ENCODE results near the gene ATG5.

Gene ATG5

GRCh38 chr6:106192824-106193223, 132.7 kb downstream of the ATG5 start:
- H3K4me3 ChIP-seq (ENCODE audit: low read depth, low read length) = no peak overlapping the region
- no peak overlapping the region for H2BK5ac ChIP-seq (ENCODE audit: low read depth, low read length, poor library complexity)
- H4K12ac ChIP-seq (ENCODE audit: low read depth, low read length) = no peak overlapping the region
- H4K91ac ChIP-seq (ENCODE audit: low read depth, low read length) = no peak overlapping the region
- H3K14ac ChIP-seq (ENCODE audit: low read length) = no peak overlapping the region
- no peak overlapping the region for H3K23ac ChIP-seq (ENCODE audit: low read length)
- H3K4me1 ChIP-seq (ENCODE audit: control insufficient read depth in 1 of 2, insufficient read depth in 2 of 2, low read length in 2 of 2) = no peaks in the 10 kb centered on the region
- H2BK12ac ChIP-seq (ENCODE audit: low read length) = no peak overlapping the region
- no peaks in the 10 kb centered on the region for H3K9me3 ChIP-seq (ENCODE audit: insufficient read depth, low read depth, low read length)
- no peak overlapping the region for H2AK5ac ChIP-seq (ENCODE audit: low read length)
- no peak overlapping the region for H2AFZ ChIP-seq (ENCODE audit: insufficient read depth, low read length, poor library complexity)
- no peaks in the 10 kb centered on the region for H3K27me3 ChIP-seq (ENCODE audit: insufficient read depth, low read length)
- no peak for DNase-seq
- H3K9ac ChIP-seq (ENCODE audit: low read length) = no peak overlapping the region
- H3K79me2 ChIP-seq (ENCODE audit: control insufficient read depth, insufficient read depth, low read length, poor library complexity) = no peaks in the 10 kb centered on the region
- no peak overlapping the region for H3K4me2 ChIP-seq (ENCODE audit: low read length)
- H3K79me1 ChIP-seq (ENCODE audit: low read length) = no peaks in the 10 kb centered on the region
- no peak overlapping the region for H3K18ac ChIP-seq (ENCODE audit: low read length)
- no CpG with 5 or more reads among the region's 4 CpGs for WGBS (ENCODE audit: extremely low coverage, insufficient coverage, insufficient read length)
- H3K27ac ChIP-seq (ENCODE audit: low read depth, low read length) = no peak overlapping the region
- peaks cover 0 to 2% of the 10 kb centered on the region in 2 experiments for H3K36me3 ChIP-seq (ENCODE audit: control insufficient read depth in 1 of 2, insufficient read depth in 2 of 2, low read length in 2 of 2)
- H2BK120ac ChIP-seq (ENCODE audit: insufficient read depth, low read length, poor library complexity) = no peak overlapping the region
- H4K8ac ChIP-seq (ENCODE audit: low read depth, low read length) = no peak overlapping the region
- H3K4ac ChIP-seq (ENCODE audit: low read depth, low read length) = no peak overlapping the region

GRCh38 chr6:106188104-106188794, 137.3 kb downstream of the ATG5 start:
- Histone ChIP-seq H3K4ac (ENCODE audit: low read depth, low read length) (no peak overlapping the region), H4K91ac (ENCODE audit: low read depth, low read length) (no peak overlapping the region), H3K4me2 (ENCODE audit: low read length) (no peak overlapping the region), H3K4me3 (ENCODE audit: low read depth, low read length) (no peak overlapping the region), H3K79me2 (ENCODE audit: control insufficient read depth, insufficient read depth, low read length, poor library complexity) (no peaks in the 10 kb centered on the region), H3K27me3 (ENCODE audit: insufficient read depth, low read length) (no peaks in the 10 kb centered on the region), H3K36me3 (ENCODE audit: control insufficient read depth in 1 of 2, insufficient read depth in 2 of 2, low read length in 2 of 2) (peaks cover 0 to 2% of the 10 kb centered on the region in 2 experiments), H2BK12ac (ENCODE audit: low read length) (no peak overlapping the region), H3K14ac (ENCODE audit: low read length) (no peak overlapping the region), H4K12ac (ENCODE audit: low read depth, low read length) (no peak overlapping the region), H3K18ac (ENCODE audit: low read length) (no peak overlapping the region), H4K8ac (ENCODE audit: low read depth, low read length) (no peak overlapping the region), H3K9me3 (ENCODE audit: insufficient read depth, low read depth, low read length) (no peaks in the 10 kb centered on the region), H2BK120ac (ENCODE audit: insufficient read depth, low read length, poor library complexity) (no peak overlapping the region), H3K79me1 (ENCODE audit: low read length) (no peaks in the 10 kb centered on the region), H3K23ac (ENCODE audit: low read length) (no peak overlapping the region), H3K4me1 (ENCODE audit: control insufficient read depth in 1 of 2, insufficient read depth in 2 of 2, low read length in 2 of 2) (peaks cover 3% of the 10 kb centered on the region in 2 experiments), H2BK5ac (ENCODE audit: low read depth, low read length, poor library complexity) (no peak overlapping the region), H3K27ac (ENCODE audit: low read depth, low read length) (no peak overlapping the region), H2AFZ (ENCODE audit: insufficient read depth, low read length, poor library complexity) (no peak overlapping the region), H2AK5ac (ENCODE audit: low read length) (no peak overlapping the region), H3K9ac (ENCODE audit: low read length) (no peak overlapping the region)
- no peak for DNase-seq
- WGBS (ENCODE audit: extremely low coverage, insufficient coverage, insufficient read length) = no CpG with 5 or more reads among the region's 1 CpG

GRCh38 chr6:106187424-106187982, 138.1 kb downstream of the ATG5 start:
- Histone ChIP-seq H3K27ac (ENCODE audit: low read depth, low read length) (no peak overlapping the region), H3K9me3 (ENCODE audit: insufficient read depth, low read depth, low read length) (no peaks in the 10 kb centered on the region), H2AK5ac (ENCODE audit: low read length) (no peak overlapping the region), H3K4me3 (ENCODE audit: low read depth, low read length) (no peak overlapping the region), H4K91ac (ENCODE audit: low read depth, low read length) (no peak overlapping the region), H3K27me3 (ENCODE audit: insufficient read depth, low read length) (no peaks in the 10 kb centered on the region), H3K79me1 (ENCODE audit: low read length) (no peaks in the 10 kb centered on the region), H3K4me1 (ENCODE audit: control insufficient read depth in 1 of 2, insufficient read depth in 2 of 2, low read length in 2 of 2) (peaks cover 3% of the 10 kb centered on the region in 2 experiments), H3K14ac (ENCODE audit: low read length) (no peak overlapping the region), H3K4me2 (ENCODE audit: low read length) (no peak overlapping the region), H3K79me2 (ENCODE audit: control insufficient read depth, insufficient read depth, low read length, poor library complexity) (no peaks in the 10 kb centered on the region), H2BK5ac (ENCODE audit: low read depth, low read length, poor library complexity) (no peak overlapping the region), H3K9ac (ENCODE audit: low read length) (no peak overlapping the region), H3K36me3 (ENCODE audit: control insufficient read depth in 1 of 2, insufficient read depth in 2 of 2, low read length in 2 of 2) (peaks cover 0 to 2% of the 10 kb centered on the region in 2 experiments), H2AFZ (ENCODE audit: insufficient read depth, low read length, poor library complexity) (no peak overlapping the region), H3K23ac (ENCODE audit: low read length) (no peak overlapping the region), H4K12ac (ENCODE audit: low read depth, low read length) (no peak overlapping the region), H4K8ac (ENCODE audit: low read depth, low read length) (no peak overlapping the region), H2BK12ac (ENCODE audit: low read length) (no peak overlapping the region), H2BK120ac (ENCODE audit: insufficient read depth, low read length, poor library complexity) (no peak overlapping the region), H3K18ac (ENCODE audit: low read length) (no peak overlapping the region), H3K4ac (ENCODE audit: low read depth, low read length) (no peak overlapping the region)
- WGBS (ENCODE audit: extremely low coverage, insufficient coverage, insufficient read length) = no CpG with 5 or more reads among the region's 1 CpG
- DNase-seq = no peak

DNA sequence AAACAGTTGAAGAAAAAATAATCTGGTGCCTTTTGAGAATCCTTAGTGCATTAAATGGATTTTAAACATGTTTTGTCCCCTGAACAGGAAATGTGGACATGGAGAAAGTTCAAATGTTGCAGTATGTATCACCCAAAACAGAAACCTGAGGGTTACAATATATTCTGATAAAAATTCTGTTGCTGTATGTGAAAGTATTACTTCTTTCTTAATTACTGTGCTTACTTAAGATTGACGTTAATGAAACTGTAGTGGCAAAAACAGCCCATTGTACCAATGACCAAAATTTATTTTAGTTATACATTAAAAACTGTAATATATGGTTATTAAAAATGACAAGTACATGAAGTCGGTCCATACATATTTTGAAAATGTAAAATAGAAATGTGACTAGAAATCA, 138.8 kb downstream of the ATG5 start:
- H2AFZ ChIP-seq (ENCODE audit: insufficient read depth, low read length, poor library complexity) = no peak overlapping the region
- H3K18ac ChIP-seq (ENCODE audit: low read length) = no peak overlapping the region
- H2AK5ac ChIP-seq (ENCODE audit: low read length) = no peak overlapping the region
- peaks cover 3% of the 10 kb centered on the region in 2 experiments for H3K4me1 ChIP-seq (ENCODE audit: control insufficient read depth in 1 of 2, insufficient read depth in 2 of 2, low read length in 2 of 2)
- no peak overlapping the region for H2BK120ac ChIP-seq (ENCODE audit: insufficient read depth, low read length, poor library complexity)
- no peaks in the 10 kb centered on the region for H3K27me3 ChIP-seq (ENCODE audit: insufficient read depth, low read length)
- no peaks in the 10 kb centered on the region for H3K79me1 ChIP-seq (ENCODE audit: low read length)
- H3K23ac ChIP-seq (ENCODE audit: low read length) = no peak overlapping the region
- H3K4me2 ChIP-seq (ENCODE audit: low read length) = no peak overlapping the region
- no peak overlapping the region for H4K8ac ChIP-seq (ENCODE audit: low read depth, low read length)
- no peak for DNase-seq
- no peak overlapping the region for H3K9ac ChIP-seq (ENCODE audit: low read length)
- H3K4me3 ChIP-seq (ENCODE audit: low read depth, low read length) = no peak overlapping the region
- no peak overlapping the region for H4K12ac ChIP-seq (ENCODE audit: low read depth, low read length)
- no CpG with 5 or more reads among the region's 2 CpGs for WGBS (ENCODE audit: extremely low coverage, insufficient coverage, insufficient read length)
- H3K9me3 ChIP-seq (ENCODE audit: insufficient read depth, low read depth, low read length) = no peaks in the 10 kb centered on the region
- H4K91ac ChIP-seq (ENCODE audit: low read depth, low read length) = no peak overlapping the region
- no peak overlapping the region for H3K27ac ChIP-seq (ENCODE audit: low read depth, low read length)
- peaks cover 0 to 2% of the 10 kb centered on the region in 2 experiments for H3K36me3 ChIP-seq (ENCODE audit: control insufficient read depth in 1 of 2, insufficient read depth in 2 of 2, low read length in 2 of 2)
- no peaks in the 10 kb centered on the region for H3K79me2 ChIP-seq (ENCODE audit: control insufficient read depth, insufficient read depth, low read length, poor library complexity)
- no peak overlapping the region for H3K4ac ChIP-seq (ENCODE audit: low read depth, low read length)
- no peak overlapping the region for H2BK5ac ChIP-seq (ENCODE audit: low read depth, low read length, poor library complexity)
- no peak overlapping the region for H3K14ac ChIP-seq (ENCODE audit: low read length)
- no peak overlapping the region for H2BK12ac ChIP-seq (ENCODE audit: low read length)

All from trophoblast cell (in vitro differentiated cells and primary cell).